Omental fat pad (tissue), 4 donors: ENCODE results near the gene CHIT1. TPM values are rescaled to one million over a fixed set of nuclear protein-coding genes. Genes with fewer than 3 reads are reported as not detected.

ENCODE experiments used
- ATAC-seq: fragments of 150-250 bp; one replicate; pipeline ENCODE4 v1.9.1; 2016; ENCODE audit warnings: mild to moderate bottlenecking, moderate library complexity; ENCODE audit not compliant: low FRiP score
- DNase-seq: peaks from one replicate; pipeline ENCODE4 v3.0.0-alpha.2; 2019; ENCODE audit warnings: low spot score
- CTCF ChIP-seq, 3 donors: fragments of 450-650 bp; IDR thresholded peaks; one replicate each; pipeline ENCODE4 v1.5.1; 2016 to 2017; ENCODE audit warnings: antibody characterized with exemption in 3 of 3, mild to moderate bottlenecking in 3 of 3, moderate library complexity in 2 of 3
- total RNA-seq, 4 donors: library from RNA; depleted of rRNA; stranded (reverse); fragments of >200 nt; gene quantifications; one replicate each; pipeline ENCODE4 v1.1.0, GENCODE V29; 2016

The CHIT1 gene
- total RNA-seq: 10 to 100 TPM in 1 of 4 donors, 1 to 10 TPM in 2, under 1 TPM in 1; 0.19 to 17.7 (median 2.3) TPM

GRCh38 chr1:203229471-203230135 lies at the start of gene CHIT1:
TSS of gene CHIT1 (minus strand) at chr1:203229673. CDS start at chr1:203229636, 37 bp downstream.
- DNase-seq (no peak), ATAC-seq (no peak)
- TF ChIP-seq CTCF (IDR thresholded peaks at IDR 0.05): no peak

- ATAC-seq (no peak), DNase-seq (no peak)
- no peak for TF ChIP-seq CTCF (IDR thresholded peaks at IDR 0.05)
Observed at GRCh38 chr1:203278885-203279406, 49.5 kb upstream of the CHIT1 start.

- no peak for DNase-seq
- TF ChIP-seq CTCF (IDR thresholded peaks at IDR 0.05): no peak
- peak; percentile 82 for ATAC-seq
Observed at GRCh38 chr1:203278082-203278884, 48.8 kb upstream of the CHIT1 start.

GRCh38 chr1:203276916-203277545 lies 47.6 kb upstream of the CHIT1 start:
- ATAC-seq (no peak), DNase-seq (no peak)
- TF ChIP-seq CTCF (IDR thresholded peaks at IDR 0.05): no peak

GRCh38 chr1:203276408-203276807 lies 46.9 kb upstream of the CHIT1 start:
- TF ChIP-seq CTCF (IDR thresholded peaks at IDR 0.05): no peak
- DNase-seq (no peak), ATAC-seq (no peak)

GRCh38 chr1:203275656-203276272 lies 46.3 kb upstream of the CHIT1 start:
- DNase-seq (no peak), ATAC-seq (no peak)
- TF ChIP-seq CTCF (IDR thresholded peaks at IDR 0.05): no peak
